ENCODE results near the gene SMDT1.
"Not testable (repeated sequence)": the region's sequence is repeated elsewhere in the genome, so short reads cannot be mapped to it uniquely, and the experiment has no call there.

Gene SMDT1

GRCh38 chr22:42115420-42115830, 35.9 kb downstream of the SMDT1 start:
- not testable (repeated sequence) for DNase-seq

GRCh38 chr22:42116848-42117424, 37.4 kb downstream of the SMDT1 start:
- no peak for DNase-seq

GRCh38 chr22:42120231-42121021, 40.9 kb downstream of the SMDT1 start:
- DNase-seq = peak in 2 of 3 donors; percentile 11 to 12

- DNase-seq = not testable (repeated sequence)
These were observed 44.0 kb downstream of the SMDT1 start for GRCh38 chr22:42123529-42123928.

GRCh38 chr22:42127606-42128005, 48.1 kb downstream of the SMDT1 start:
- no peak for DNase-seq

GRCh38 chr22:42128007-42128406, 48.5 kb downstream of the SMDT1 start:
- not testable (repeated sequence) for DNase-seq

- not testable (repeated sequence) for DNase-seq
These were observed 49.5 kb downstream of the SMDT1 start for GRCh38 chr22:42128776-42129694.

GRCh38 chr22:42130182-42130581, 50.7 kb downstream of the SMDT1 start:
- DNase-seq = not testable (repeated sequence)

GRCh38 chr22:42130639-42131431, 51.3 kb downstream of the SMDT1 start, which contains the start of gene CYP2D6:
CYP2D6 (minus strand) TSS chr22:42130810; CDS start chr22:42130791, 19 bp downstream.
- not testable (repeated sequence) for DNase-seq

- no peak for DNase-seq
These were observed 52.1 kb downstream of the SMDT1 start for GRCh38 chr22:42131562-42131961.

- DNase-seq = no peak
These were observed 53.0 kb downstream of the SMDT1 start for GRCh38 chr22:42132457-42132856.
